SK-N-MC (cell line): ENCODE data around the gene LIX1.

Source experiments
- EZH2 ChIP-seq: fragments of 200-600 bp; sonication (generic); IDR thresholded peaks from one replicate; pipeline ENCODE4 v1.6.1; 2017; ENCODE audit warnings: antibody characterized with exemption
- POLR2AphosphoS5 ChIP-seq: IDR thresholded peaks from 2 replicates; pipeline ENCODE4 v1.6.1; 2012; ENCODE audit warnings: mild to moderate bottlenecking, low read depth, low read length, borderline replicate concordance

DNA sequence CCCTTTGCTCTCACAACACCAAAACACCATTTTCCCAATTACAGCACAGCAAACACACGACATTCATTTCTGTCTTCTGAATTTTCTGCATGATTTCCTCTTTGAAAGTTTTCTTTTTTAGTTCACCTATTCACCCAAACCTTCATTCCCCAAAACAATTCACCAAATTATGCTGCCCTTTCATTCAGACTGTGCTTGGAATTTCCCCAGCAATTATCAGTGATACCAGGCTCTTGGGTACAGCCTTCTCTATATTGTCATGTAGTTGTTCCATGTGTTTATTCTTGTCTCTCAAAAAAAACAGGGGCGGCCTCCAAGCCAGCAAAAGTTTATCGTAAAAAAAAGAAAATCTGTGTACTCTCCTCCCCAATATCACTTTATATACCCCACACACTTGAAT lies 9.0 kb upstream of the LIX1 start:
- TF ChIP-seq POLR2AphosphoS5 (no peak), EZH2 (no peak)
